Gastroesophageal sphincter (tissue), 3 donors: ENCODE data around the gene CPEB2.

ENCODE experiments used
- EP300 ChIP-seq: sonication (generic); formaldehyde crosslinking; IDR thresholded peaks from one replicate; pipeline ENCODE4 v1.6.1; 2017; ENCODE audit warnings: antibody characterized with exemption, mild to moderate bottlenecking
- POLR2AphosphoS5 ChIP-seq: sonication (generic); formaldehyde crosslinking; IDR thresholded peaks from one replicate; pipeline ENCODE4 v1.6.1; 2017; ENCODE audit warnings: antibody characterized with exemption
- TF ChIP-seq, protein P1 (sequence below), 4 experiments: fragments of 200-600 bp in 2 of 4; fragments of 450-650 bp in 2 of 4; sonication (generic) in 1 of 4; IDR thresholded peaks; one replicate each; pipeline ENCODE4 v1.5.1; 2017 to 2019; ENCODE audit warnings: antibody characterized with exemption in 4 of 4, mild to moderate bottlenecking in 2 of 4, moderate library complexity in 2 of 4

DNA sequence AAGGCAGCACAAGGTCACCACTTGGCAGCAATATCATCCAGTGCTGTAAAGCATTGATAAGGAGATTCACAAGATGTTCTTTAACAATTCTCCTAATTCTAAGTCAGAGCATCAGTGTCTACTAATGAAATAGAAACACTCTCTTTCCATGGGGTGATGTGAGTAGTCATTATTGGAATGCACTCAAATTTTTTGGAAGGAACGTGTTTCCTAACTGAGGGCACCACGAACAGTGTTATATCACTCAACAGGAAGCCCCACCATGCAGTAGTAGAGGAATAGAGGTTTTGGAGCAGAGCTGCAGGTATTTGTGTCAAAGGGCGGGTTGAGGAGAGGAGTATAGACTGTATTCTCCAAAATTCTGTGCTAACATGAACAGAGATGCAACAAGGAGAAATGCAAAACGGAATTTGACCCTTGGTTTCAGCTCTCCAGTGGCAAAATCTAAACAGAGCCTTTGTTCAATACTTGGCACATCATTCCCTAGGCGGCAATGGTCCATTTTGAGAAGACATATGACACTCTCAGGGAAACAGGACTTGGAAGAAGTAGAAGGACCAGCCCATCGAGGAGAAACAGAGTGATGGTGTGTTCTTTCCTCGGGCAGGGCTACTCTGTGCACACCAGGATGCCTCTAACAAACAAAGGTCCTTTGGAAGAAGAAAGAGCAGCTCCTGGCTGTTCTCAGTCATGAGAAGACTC lies 98.9 kb downstream of the CPEB2 start:
- TF ChIP-seq, protein P1, sequence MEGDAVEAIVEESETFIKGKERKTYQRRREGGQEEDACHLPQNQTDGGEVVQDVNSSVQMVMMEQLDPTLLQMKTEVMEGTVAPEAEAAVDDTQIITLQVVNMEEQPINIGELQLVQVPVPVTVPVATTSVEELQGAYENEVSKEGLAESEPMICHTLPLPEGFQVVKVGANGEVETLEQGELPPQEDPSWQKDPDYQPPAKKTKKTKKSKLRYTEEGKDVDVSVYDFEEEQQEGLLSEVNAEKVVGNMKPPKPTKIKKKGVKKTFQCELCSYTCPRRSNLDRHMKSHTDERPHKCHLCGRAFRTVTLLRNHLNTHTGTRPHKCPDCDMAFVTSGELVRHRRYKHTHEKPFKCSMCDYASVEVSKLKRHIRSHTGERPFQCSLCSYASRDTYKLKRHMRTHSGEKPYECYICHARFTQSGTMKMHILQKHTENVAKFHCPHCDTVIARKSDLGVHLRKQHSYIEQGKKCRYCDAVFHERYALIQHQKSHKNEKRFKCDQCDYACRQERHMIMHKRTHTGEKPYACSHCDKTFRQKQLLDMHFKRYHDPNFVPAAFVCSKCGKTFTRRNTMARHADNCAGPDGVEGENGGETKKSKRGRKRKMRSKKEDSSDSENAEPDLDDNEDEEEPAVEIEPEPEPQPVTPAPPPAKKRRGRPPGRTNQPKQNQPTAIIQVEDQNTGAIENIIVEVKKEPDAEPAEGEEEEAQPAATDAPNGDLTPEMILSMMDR (IDR thresholded peaks at IDR 0.05): no peak
- no peak for TF ChIP-seq EP300
- TF ChIP-seq POLR2AphosphoS5: no peak
